Islet precursor cell (in vitro differentiated cells): ENCODE data around the gene RNF212B.
"Not testable (repeated sequence)": the region's sequence is repeated elsewhere in the genome, so short reads cannot be mapped to it uniquely, and the experiment has no call there.

ENCODE experiments used
- DNase-seq: peaks from one replicate; pipeline ENCODE4 v3.0.0-alpha.2; 2018

Gene RNF212B, protein sequence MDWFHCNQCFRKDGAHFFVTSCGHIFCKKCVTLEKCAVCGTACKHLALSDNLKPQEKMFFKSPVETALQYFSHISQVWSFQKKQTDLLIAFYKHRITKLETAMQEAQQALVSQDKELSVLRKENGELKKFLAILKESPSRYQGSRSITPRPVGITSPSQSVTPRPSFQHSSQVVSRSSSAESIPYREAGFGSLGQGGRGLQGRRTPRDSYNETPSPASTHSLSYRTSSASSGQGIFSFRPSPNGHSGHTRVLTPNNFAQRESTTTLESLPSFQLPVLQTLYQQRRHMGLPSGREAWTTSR

GRCh38 chr14:23237772-23238594 is at the start of gene RNF212B:
RNF212B (plus strand) TSS chr14:23237936; CDS start chr14:23240346, 2,410 bp downstream.
- DNase-seq = peak; percentile 94

GRCh38 chr14:23193432-23193831 is 44.3 kb upstream of the RNF212B start:
- DNase-seq = no peak

GRCh38 chr14:23195552-23196101 is 42.1 kb upstream of the RNF212B start:
- DNase-seq = no peak

GRCh38 chr14:23196487-23196886 is 41.2 kb upstream of the RNF212B start:
- not testable (repeated sequence) for DNase-seq

- DNase-seq = not testable (repeated sequence)
These were observed 38.6 kb upstream of the RNF212B start for GRCh38 chr14:23199141-23199540.

DNA sequence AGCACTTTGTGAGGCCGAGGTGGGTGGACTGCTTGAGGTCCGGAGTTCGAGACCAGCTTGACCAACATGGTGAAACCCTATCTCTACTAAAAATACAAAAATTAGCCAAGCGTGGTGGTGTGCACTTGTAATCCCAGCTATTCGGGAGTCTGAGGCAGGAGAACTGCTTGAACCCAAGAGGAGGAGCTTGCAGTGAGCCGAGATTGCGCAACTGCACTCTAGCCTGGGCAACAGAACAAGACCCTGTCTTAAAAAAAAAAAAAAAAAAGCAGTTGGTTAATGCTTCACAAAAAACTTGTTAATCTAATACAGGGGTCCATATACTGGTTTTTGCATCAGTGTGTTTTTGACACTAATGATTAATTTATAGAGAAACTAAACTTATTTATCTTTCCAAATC is 35.7 kb upstream of the RNF212B start:
- no peak for DNase-seq

DNA sequence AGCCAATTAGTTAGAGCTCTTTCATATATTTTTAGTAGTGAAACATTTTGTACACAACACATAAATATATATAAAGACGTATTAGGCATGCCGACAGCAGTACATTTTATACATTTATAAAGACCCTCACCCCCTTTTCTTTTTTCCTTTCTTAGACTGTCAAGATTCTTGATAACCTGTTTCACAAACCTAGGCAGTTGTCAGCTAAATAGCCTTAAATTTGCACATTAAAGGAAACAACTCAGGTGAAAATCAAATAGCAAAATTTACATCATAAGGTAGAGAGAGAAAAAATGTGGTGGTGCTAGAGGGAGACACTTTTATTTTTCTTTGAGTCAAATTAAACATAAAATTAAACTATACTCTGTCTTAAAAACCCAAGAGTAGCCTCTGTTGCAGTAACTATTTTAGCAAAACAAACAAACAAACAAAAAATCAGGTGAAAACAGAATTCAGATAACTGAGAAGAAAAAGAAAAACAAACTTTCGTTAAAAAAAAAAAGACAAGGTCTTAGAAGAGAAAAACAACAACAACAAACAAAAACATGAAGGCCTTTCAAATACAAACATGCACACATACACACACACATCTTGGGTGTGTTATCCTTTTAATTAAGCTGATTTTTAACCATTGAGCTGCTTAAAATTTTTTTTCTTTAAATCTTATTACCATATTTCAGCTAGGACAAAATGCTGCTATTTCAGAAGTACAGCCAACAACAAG is 31.2 kb upstream of the RNF212B start:
- DNase-seq = no peak

DNA sequence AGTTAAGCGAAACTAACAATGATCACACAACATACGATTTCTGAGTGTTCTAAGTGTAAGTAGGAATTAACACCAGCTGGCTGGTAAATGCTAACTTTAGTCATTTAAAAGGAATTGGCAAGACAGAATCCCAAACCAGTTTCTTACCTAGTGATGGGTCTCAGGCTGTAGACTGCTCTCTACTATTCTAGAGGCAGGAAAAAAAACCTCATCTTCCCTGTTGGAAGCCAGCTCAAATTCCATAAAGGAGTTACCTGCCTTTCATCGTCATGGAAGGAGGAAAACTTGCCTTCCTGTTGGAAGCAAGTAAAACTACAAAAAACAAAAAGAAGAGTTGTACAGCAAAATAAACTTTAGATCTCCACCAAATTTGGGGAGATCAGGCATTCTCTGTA is 30.6 kb upstream of the RNF212B start:
- DNase-seq = no peak

- DNase-seq = no peak
These were observed 29.4 kb upstream of the RNF212B start for GRCh38 chr14:23208324-23208723.

GRCh38 chr14:23209651-23210423 is 27.9 kb upstream of the RNF212B start:
- no peak for DNase-seq

DNA sequence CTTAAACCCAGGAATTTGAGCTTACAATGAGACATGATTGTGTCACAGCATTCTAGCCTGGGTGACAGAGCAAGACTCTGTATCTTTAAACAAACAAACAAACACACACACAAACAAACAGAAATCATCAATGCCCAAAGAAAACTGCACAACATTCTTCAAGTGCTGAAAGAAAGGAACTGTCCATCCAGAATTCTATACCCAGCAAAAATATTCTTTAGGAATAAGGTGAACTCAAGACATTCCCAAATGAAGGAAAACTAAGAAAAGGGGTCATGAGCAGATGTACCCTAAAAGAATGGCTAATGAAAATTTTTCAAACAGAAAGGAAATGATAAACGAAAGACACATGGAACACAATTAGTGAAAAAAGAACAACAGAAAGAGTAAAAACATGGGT is 22.3 kb upstream of the RNF212B start:
- DNase-seq = no peak

DNA sequence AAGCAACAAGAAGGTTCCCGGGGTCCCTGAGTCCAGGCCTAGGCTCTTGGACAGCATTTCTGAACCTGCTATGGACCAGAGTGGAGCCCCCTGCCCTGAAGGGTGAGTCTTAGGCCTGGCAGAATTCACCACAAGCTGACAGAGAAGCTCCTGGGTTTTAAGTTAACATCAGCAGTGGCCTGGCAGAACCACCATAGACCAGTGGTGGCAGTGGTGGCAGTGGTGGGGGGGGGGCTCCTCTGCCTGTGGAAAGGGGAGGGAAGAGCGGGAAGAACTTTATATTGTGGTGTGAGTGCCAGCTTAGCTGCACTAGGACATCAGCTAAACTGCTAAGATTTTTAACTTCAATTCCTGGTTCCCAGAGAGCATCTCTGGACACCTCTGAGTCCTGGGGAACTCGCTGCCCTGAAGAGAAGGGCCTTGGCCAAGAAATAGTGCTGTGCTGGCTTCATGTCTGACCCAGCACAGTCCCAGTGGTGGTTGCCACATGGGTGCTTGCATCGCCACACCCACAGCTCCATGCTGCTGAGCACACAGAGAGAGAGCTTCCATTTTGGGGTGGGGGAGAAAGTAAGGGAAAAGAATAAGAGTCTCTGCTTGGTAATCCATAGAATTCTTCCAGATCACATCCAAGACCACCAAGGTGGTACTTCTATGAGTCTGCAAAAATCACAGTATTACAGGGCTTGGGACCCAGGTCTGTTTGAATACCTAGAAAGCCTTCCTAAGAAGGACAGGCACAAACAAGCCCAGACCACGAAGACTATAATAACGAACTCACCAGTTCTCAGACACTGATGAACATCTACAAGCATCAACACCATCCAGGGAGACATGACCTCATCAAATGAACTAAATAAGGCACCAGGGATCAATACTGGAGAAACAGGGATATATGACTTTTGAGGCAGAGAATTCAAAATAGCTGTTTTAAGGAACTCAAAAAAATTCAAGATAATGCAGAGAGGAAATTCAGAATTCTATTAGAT is 20.4 kb upstream of the RNF212B start:
- DNase-seq = no peak

- no peak for DNase-seq
These were observed 18.7 kb upstream of the RNF212B start for GRCh38 chr14:23219075-23219474.

DNA sequence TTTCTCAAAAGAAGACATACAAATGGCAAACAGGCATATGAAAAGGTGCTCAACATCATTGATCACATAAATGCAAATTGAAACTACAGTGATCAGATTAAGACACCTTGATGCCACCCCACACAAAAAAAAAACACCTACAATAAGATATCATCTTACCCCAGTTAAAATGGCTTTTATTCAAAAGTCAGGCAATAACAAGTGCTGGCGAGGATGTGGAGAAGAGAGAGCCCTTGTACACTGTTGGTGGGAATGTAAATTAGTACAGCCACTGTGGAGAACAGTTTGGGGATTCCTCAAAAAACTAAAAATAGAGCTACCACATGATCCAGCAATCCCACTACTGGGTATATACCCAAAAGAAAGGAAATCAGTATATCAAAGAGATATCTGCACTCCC is 12.8 kb upstream of the RNF212B start:
- not testable (repeated sequence) for DNase-seq

- DNase-seq = no peak
These were observed 10.2 kb upstream of the RNF212B start for GRCh38 chr14:23227566-23227965.

DNA sequence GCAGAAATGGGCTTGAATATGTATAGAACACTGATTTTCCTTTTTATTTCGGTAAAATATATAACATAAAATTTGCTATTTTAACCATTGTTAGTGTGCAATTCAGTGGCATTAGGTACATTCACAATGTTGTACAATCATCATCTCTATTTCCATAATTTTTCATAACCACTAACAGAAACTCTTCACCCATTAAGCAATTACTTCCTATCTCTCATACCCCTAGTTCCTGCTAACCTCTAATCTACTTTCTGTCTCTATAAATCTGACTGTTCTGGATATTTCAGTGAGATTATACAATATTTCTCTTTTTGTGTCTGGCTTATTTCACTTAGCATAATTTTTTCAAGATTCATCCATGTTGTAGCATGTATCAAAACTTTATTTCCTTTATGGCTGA is 8.9 kb upstream of the RNF212B start:
- no peak for DNase-seq

DNA sequence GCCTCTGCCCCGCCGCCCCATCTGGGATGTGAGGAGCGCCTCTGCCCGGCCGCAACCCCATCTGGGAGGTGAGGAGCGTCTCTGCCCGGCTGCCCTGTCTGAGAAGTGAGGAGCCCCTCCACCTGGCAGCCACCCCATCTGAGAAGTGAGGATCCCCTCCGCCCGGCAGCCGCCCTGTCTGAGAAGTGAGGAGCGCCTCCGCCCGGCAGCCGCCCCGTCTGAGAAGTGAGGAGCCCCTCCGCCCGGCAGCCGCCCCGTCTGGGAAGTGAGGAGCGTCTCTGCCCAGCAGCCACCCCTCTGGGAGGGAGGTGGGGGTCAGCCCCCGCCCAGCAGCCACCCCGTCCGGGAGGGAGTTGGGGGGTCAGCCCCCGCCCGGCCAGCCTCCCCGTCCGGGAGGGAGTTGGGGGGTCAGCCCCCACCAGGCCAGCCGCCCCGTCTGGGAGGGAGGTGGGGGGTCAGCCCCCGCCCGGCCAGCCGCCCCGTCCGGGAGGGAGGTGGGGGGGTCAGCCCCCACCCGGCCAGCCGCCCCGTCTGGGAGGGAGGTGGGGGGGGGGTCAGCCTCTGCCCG is 5.4 kb upstream of the RNF212B start:
- DNase-seq = not testable (repeated sequence)

GRCh38 chr14:23240661-23241060 is 2.9 kb downstream of the RNF212B start:
- no peak for DNase-seq

- not testable (repeated sequence) for DNase-seq
These were observed 3.5 kb downstream of the RNF212B start for GRCh38 chr14:23241061-23241715.

DNA sequence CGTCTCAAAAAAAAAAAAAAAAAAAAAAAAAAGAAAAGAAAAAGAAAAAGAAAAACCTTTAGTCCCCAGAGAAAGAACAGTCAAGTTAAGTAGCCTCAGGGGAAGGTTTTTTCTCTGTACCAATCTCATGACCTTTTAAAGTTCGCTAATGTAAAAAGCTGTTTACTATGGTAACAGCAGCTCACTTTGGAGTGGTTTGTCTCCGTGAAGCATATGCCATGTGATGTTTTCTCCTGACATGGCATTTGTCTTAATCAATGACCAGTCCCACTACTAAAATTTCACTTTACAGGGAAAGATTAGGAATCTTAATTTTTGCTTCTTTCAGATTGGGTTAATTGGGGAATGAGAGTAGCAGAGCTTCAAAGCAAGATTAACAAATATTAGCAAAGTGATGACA is 4.3 kb downstream of the RNF212B start:
- no peak for DNase-seq
